Effector memory CD8-positive, alpha-beta T cell (primary cell): ENCODE results near the gene AKAP10.
"Not testable (repeated sequence)": the region's sequence is repeated elsewhere in the genome, so short reads cannot be mapped to it uniquely, and the experiment has no call there.

Experiments
- ATAC-seq: fragments of 150-1000 bp; cut with Tn5 transposase; replicated peaks from 2 replicates; pipeline ENCODE4 v1.10.0; 2021; ENCODE audit warnings: mild to moderate bottlenecking, moderate library complexity
- DNase-seq, 3 experiments: peaks; one replicate each; pipeline ENCODE4 v3.0.0; 2021
- H3K27ac Mint-ChIP-seq, 2 donors: one replicate each; pipeline ENCODE4 v1.8.0; 2022; ENCODE audit warnings: mild to moderate bottlenecking in 2 of 2, mixed read lengths in 2 of 2, moderate library complexity in 2 of 2
- H3K27me3 Mint-ChIP-seq, 2 donors: one replicate each; pipeline ENCODE4 v1.8.0; 2022; ENCODE audit warnings: mixed read lengths in 2 of 2
- H3K36me3 Mint-ChIP-seq: one replicate; pipeline ENCODE4 v1.8.0; 2022; ENCODE audit warnings: mild to moderate bottlenecking, moderate library complexity, mixed read lengths; ENCODE audit not compliant: insufficient read depth
- H3K4me1 Mint-ChIP-seq, 2 donors: one replicate each; pipeline ENCODE4 v1.8.0; 2022; ENCODE audit warnings: low read depth in 2 of 2, mixed read lengths in 2 of 2
- H3K4me3 Mint-ChIP-seq, 2 donors: one replicate each; pipeline ENCODE4 v1.8.0; 2022; ENCODE audit warnings: mild to moderate bottlenecking in 2 of 2, mixed read lengths in 2 of 2, moderate library complexity in 2 of 2
- H3K9me3 Mint-ChIP-seq, 2 donors: one replicate each; pipeline ENCODE4 v1.8.0; 2022; ENCODE audit warnings: mixed read lengths in 2 of 2

The AKAP10 gene

DNA sequence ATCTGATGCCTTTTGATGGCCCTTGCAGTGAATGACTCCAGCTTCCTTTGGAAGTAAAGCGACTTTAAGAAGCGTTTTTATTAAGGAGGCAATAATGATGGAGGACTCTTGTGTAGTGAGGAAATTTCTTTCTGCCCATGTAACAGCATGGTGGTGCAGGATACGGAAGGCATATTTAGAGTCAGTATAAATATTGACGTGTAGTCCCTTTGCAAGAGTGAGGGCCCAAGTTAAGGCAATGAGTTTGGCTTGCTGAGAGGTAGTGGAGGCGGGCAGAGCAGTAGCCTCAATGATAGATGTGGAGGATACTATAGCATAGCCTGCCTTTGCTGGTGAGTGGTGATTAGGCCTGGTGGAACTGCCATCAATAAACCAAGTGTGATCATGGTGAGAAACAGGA lies 87.6 kb downstream of the AKAP10 start:
- H3K9me3 Mint-ChIP-seq, ATAC-seq, H3K27me3 Mint-ChIP-seq, H3K4me3 Mint-ChIP-seq, DNase-seq, H3K36me3 Mint-ChIP-seq, H3K27ac Mint-ChIP-seq, H3K4me1 Mint-ChIP-seq: not testable (repeated sequence)

DNA sequence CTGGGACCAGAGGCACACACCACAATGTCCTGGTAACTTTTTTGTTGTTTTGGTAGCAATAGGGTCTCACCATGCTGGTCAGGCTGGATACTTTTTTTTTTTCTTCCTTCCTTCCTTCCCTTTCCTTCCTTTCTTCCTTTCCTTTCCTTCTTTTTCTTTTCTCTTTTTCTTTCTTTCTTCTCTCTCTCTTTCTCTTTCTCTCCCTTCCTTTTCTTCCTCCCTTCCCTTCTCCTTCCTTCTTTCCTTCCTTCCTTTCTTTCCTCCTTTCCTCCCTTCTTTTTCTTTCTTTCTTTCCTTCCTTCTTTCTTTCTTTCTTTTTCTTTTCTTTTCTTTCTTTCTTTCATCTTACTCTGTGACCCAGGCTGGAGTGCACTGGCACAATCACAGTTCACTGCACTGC lies 91.5 kb downstream of the AKAP10 start:
- Mint-ChIP-seq H3K9me3 (no peaks in the 10 kb centered on the region), H3K27ac (peak overlapping the region in 1 of 2 donors; percentile 76), H3K36me3 (no peaks in the 10 kb centered on the region), H3K27me3 (no peaks in the 10 kb centered on the region), H3K4me3 (no peak overlapping the region), H3K4me1 (no peaks in the 10 kb centered on the region)
- ATAC-seq (no peak), DNase-seq (no peak)

DNA sequence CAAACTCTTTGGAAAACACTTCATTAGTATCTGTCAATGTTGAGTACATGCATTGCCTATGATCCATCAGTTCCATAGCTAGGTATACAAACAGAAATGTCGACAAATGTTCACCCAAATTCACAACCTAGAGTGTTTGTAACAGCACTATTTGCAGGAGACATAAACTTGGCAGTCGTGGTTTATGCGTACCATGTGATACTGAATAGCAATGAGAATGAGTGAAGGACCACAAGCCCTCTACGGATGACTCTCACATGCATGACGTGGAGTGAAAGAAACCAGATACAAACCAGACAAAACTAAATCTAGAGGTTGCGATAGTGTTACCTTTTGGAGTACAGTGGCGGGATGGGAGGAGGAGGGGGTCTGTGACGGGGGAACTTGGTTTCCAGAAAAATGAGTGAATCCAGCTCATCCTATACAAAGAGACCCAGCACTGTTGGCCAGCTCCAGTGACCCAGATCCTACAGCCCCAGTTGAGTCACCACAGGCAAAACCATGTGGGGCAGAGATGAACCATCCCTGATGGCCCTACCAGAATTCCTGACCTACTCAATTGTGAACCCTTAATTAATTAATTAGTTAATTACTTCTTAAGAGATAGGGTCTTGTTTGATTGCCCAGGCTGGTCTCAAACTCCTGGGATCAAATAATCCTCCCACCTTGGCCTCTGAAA lies 94.0 kb downstream of the AKAP10 start:
- DNase-seq, result no peak

DNA sequence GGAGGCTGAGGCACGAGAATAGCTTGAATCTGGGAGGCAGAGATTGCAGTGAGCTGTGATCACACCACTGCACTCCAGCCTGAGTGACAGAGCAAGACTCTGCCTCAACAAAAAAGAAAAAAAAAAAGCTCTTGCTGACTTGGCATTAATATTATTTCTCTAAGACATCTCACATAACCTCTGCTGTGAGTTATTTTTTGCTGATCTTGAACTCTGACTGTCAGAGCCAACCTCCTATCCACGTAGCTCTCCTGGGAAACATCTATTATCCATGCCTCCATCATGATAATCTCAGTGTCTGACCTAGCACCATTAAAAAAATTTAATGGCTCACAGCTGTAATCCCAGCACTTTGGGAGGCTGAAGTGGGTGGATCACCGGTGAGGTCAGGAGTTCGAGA lies 97.2 kb downstream of the AKAP10 start:
- no peak for ATAC-seq
- H3K4me1 Mint-ChIP-seq, result peaks cover 20 to 24% of the 10 kb centered on the region in 2 donors
- no peaks in the 10 kb centered on the region for H3K9me3 Mint-ChIP-seq
- no peak overlapping the region for H3K4me3 Mint-ChIP-seq
- H3K27me3 Mint-ChIP-seq, result no peaks in the 10 kb centered on the region
- peaks cover 4% of the 10 kb centered on the region for H3K36me3 Mint-ChIP-seq
- no peak for DNase-seq
- H3K27ac Mint-ChIP-seq, result peak overlapping the region in 1 of 2 donors; percentile 60

More for the DNA sequence above, 94.0 kb downstream of the AKAP10 start:
- Mint-ChIP-seq H3K27me3 (no peaks in the 10 kb centered on the region), H3K27ac (no peak overlapping the region), H3K36me3 (no peaks in the 10 kb centered on the region), H3K4me1 (peaks cover 0 to 3% of the 10 kb centered on the region in 2 donors), H3K9me3 (no peaks in the 10 kb centered on the region), H3K4me3 (no peak overlapping the region)
- no peak for ATAC-seq

DNA sequence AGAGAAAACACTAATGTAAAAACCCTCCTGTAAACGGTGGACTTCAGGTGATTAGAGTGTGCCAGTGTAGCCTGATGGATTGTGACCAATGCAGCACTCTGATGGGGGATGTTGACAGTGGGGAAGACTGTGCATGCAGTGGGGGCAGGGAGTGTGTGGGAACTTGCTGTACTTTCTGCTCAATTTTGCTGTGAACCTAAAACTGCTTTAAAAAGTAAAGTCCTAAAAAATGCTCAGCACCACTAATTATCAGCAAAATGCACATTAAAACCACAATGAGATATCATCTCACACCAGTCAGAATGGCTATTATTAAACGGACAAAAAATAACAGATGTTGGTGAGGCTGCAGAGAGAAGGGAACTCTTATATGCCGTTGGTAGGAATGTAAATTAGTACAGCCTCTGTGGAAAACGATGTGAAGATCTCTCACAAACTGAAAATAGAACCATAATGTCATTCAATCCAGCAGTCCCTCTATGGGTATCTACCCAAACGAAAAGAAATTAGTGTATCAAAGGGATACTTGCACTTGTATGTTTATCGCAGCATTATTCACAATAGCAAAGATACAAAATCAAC lies 100.2 kb downstream of the AKAP10 start:
- peaks cover 20 to 24% of the 10 kb centered on the region in 2 donors for H3K4me1 Mint-ChIP-seq
- peak overlapping the region; percentile 44 to 93 for H3K27ac Mint-ChIP-seq
- DNase-seq (no peak), ATAC-seq (no peak)
- H3K9me3 Mint-ChIP-seq, result no peaks in the 10 kb centered on the region
- H3K36me3 Mint-ChIP-seq, result peaks cover 4% of the 10 kb centered on the region
- peak overlapping the region; percentile 67 to 74 for H3K4me3 Mint-ChIP-seq
- no peaks in the 10 kb centered on the region for H3K27me3 Mint-ChIP-seq

DNA sequence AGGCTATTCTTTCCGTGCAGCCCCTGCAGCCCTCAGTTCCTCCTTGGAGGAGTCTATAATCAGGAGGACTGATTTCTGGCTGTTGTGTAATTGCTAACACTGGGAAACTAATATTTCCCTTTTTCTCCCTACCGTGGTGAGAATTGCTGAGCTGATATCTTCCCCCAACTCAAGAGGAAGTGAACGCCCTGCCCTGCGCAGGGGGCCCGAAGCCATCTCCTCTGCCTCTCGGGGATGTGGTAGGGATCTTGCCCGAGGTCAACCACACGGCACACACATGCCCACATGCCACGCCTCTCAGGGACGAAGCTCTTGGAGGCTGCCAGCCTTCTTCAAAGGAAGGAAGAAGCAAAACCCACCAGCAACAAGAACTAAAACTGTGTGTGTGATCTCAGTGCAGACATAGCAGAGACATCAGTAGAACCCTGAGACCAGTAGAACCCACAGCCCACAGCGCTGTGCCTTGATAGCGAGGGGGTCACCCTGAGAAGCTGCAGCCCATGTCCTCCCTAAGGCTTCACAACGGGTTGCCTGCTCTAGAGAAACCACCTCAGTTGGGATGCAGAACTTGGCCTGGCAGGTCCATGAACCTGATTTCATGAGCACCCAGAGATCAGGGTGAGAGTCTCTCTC lies 101.0 kb downstream of the AKAP10 start:
- ATAC-seq, result peak; percentile 98
- H3K27me3 Mint-ChIP-seq, result no peaks in the 10 kb centered on the region
- peak; percentile 33 to 43 (median 39) for DNase-seq
- H3K4me3 Mint-ChIP-seq, result peak overlapping the region; percentile 67 to 74
- peak overlapping the region; percentile 44 to 93 for H3K27ac Mint-ChIP-seq
- H3K9me3 Mint-ChIP-seq, result no peaks in the 10 kb centered on the region
- peaks cover 20 to 24% of the 10 kb centered on the region in 2 donors for H3K4me1 Mint-ChIP-seq
- H3K36me3 Mint-ChIP-seq, result peaks cover 4% of the 10 kb centered on the region

DNA sequence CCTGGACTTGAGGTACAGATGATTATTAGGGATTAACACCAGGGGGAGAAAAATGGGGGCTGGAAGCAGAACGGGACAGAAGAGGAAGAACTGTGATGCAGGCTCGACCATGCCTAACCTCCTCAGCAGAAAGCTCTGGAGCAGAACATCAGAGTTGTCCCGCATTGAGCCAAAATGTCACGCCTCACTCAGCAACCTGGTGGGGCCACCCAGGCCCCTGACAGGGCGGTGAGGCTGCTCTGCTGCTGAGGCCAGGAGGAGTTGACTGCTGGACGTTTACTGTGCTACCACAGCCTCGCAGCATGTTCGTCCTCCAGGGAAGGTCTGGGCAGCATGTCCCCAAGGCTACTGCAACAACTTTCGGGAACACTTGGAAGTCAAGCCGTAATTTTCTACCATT lies 103.4 kb downstream of the AKAP10 start:
- Mint-ChIP-seq H3K4me1 (peaks cover 20 to 24% of the 10 kb centered on the region in 2 donors), H3K9me3 (no peaks in the 10 kb centered on the region), H3K27me3 (no peaks in the 10 kb centered on the region), H3K4me3 (no peak overlapping the region), H3K36me3 (peaks cover 4% of the 10 kb centered on the region), H3K27ac (peak overlapping the region; percentile 56 to 65)
- DNase-seq (no peak), ATAC-seq (no peak)

DNA sequence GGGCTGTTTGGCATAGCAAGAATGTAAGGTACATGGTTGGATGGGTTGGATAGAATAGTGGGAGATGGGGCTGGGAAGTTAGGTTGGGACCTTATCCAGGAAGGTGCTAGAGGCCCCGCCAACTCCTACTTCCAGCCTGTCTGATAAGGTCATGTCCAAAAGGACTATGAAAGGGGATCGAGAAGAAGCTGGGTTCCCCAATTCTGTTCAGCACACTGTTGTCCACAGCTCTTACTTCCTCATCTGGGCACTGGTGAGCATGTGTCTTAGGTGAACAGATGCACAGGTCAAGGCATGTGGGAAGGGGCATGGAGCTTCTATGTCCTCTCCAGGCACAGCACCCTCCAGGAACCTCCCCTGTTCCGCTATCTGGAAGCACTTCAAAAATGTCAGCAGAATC lies 104.3 kb downstream of the AKAP10 start:
- no peaks in the 10 kb centered on the region for H3K9me3 Mint-ChIP-seq
- no peaks in the 10 kb centered on the region for H3K27me3 Mint-ChIP-seq
- peaks cover 20 to 21% of the 10 kb centered on the region in 2 donors for H3K4me1 Mint-ChIP-seq
- DNase-seq (no peak), ATAC-seq (no peak)
- no peak overlapping the region for H3K4me3 Mint-ChIP-seq
- H3K27ac Mint-ChIP-seq, result peak overlapping the region; percentile 56 to 65
- H3K36me3 Mint-ChIP-seq, result peaks cover 4% of the 10 kb centered on the region

DNA sequence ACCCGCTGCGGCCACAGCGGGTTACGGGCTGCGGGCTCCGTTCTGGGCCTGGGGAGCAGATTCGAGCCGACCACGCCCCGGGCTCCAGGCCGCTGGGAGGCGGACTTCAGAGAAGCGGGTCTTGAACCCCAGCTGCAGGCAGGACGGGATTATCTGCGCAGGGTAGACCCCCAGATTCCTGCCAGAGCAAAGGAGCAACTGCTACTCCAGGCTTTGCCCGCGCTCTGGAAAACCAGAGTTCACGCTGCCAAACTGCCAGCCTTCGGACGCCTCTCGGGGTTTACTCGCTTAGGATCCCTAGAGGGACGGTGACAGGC lies 109.6 kb downstream of the AKAP10 start:
- no peak overlapping the region for H3K27ac Mint-ChIP-seq
- no peaks in the 10 kb centered on the region for H3K36me3 Mint-ChIP-seq
- DNase-seq (no peak), ATAC-seq (no peak)
- peak overlapping the region; percentile 53 to 65 for H3K4me3 Mint-ChIP-seq
- H3K4me1 Mint-ChIP-seq, result peaks cover 3 to 10% of the 10 kb centered on the region in 2 donors
- no peaks in the 10 kb centered on the region for H3K9me3 Mint-ChIP-seq
- H3K27me3 Mint-ChIP-seq, result no peaks in the 10 kb centered on the region

DNA sequence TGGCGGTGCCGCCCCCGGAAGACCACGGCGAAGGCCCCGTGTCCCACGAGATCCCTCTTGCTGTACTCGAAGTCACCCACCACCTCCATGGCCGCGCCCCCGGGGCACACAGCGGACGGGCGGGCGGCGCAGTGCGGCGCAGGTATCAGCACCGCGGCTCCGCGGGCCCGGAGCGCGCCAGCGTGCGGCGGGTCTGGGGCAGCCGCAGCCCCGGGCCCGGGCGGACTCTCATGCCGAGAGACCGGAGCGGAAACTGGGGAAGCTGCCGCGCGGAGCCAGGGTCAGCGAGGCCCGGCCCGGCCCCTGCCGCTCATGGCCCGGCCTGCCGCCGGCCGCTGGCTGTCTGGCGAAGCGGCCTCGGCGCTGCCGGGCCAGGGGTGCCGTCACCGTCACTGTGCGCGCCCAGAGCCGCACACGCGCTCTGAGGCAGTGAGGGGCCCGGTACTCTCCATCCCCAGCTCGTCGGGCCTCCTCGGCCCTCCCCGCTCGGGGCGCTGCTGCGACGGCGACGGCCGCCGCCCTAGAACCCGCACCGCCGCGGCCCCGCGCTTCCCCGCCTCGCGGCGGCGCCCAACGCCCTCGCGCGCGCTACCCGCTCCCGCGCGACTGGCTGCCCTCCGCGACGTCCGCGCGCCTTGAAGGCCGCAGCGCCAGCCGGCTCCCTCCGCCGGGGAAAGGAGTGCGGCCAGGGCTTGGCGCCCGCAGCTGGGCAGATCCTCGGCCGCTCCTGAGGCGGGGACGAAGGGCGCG lies 110.1 kb downstream of the AKAP10 start, which contains the start of gene ULK2:
Gene ULK2 (minus strand): TSS at position 608 of the 750 bp plus-strand sequence. CDS start 519 bp downstream, at position 89.
- H3K27ac Mint-ChIP-seq, result peak within 1 kb of the TSS in 1 of 2 donors; percentile 66
- ATAC-seq (peak; percentile 77), DNase-seq (peak; percentile 36 to 48 (median 39))

DNA sequence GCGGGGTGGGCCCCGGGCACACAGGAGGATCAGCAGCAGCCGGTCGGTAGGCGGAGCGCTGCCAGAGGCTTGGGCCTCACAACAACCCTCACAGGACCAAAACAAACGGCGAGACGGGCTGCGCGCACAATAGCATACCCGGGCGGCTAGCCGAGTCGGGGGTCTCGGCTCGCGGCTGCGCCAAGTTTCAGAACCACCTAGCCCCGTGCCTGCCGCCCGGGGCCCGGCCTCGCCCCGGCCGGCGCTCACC lies 110.6 kb downstream of the AKAP10 start:
- DNase-seq (peak; percentile 30 to 44 (median 38)), ATAC-seq (peak; percentile 64)
- Mint-ChIP-seq H3K27ac (peak overlapping the region in 1 of 2 donors; percentile 66), H3K27me3 (no peaks in the 10 kb centered on the region), H3K4me1 (peaks cover 3 to 10% of the 10 kb centered on the region in 2 donors), H3K36me3 (no peaks in the 10 kb centered on the region), H3K4me3 (peak overlapping the region; percentile 79), H3K9me3 (no peaks in the 10 kb centered on the region)

More for the DNA sequence above, 110.1 kb downstream of the AKAP10 start, which contains the start of gene ULK2:
- peaks cover 3 to 10% of the 10 kb centered on the region in 2 donors for H3K4me1 Mint-ChIP-seq
- H3K36me3 Mint-ChIP-seq, result no peaks in the 10 kb centered on the region
- no peaks in the 10 kb centered on the region for H3K9me3 Mint-ChIP-seq
- H3K4me3 Mint-ChIP-seq, result peak within 1 kb of the TSS; percentile 79
- H3K27me3 Mint-ChIP-seq, result no peaks in the 10 kb centered on the region

DNA sequence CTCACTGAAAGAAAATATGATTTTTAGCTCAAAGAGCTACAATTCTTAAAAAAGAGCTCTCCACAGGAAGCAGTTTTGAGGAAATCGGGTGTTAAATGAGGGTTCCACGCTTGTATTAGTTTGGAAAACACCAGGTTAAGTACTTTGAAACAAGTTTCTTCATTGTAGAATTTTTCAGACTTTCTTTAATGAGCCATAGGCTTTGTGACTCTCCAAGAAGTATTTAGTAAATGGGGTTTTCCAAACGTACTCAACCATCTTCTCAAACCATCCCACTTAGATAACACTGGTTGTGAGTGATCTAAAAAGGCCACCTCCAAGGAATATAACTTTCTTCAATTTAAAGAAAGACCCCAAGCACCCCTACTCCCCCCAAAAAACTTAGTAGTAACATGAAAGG lies 112.6 kb downstream of the AKAP10 start:
- no peaks in the 10 kb centered on the region for H3K27me3 Mint-ChIP-seq
- H3K9me3 Mint-ChIP-seq, result no peaks in the 10 kb centered on the region
- H3K27ac Mint-ChIP-seq, result no peak overlapping the region
- DNase-seq (no peak), ATAC-seq (no peak)
- H3K4me1 Mint-ChIP-seq, result peaks cover 3 to 10% of the 10 kb centered on the region in 2 donors
- no peak overlapping the region for H3K4me3 Mint-ChIP-seq
- peaks cover 9% of the 10 kb centered on the region for H3K36me3 Mint-ChIP-seq

DNA sequence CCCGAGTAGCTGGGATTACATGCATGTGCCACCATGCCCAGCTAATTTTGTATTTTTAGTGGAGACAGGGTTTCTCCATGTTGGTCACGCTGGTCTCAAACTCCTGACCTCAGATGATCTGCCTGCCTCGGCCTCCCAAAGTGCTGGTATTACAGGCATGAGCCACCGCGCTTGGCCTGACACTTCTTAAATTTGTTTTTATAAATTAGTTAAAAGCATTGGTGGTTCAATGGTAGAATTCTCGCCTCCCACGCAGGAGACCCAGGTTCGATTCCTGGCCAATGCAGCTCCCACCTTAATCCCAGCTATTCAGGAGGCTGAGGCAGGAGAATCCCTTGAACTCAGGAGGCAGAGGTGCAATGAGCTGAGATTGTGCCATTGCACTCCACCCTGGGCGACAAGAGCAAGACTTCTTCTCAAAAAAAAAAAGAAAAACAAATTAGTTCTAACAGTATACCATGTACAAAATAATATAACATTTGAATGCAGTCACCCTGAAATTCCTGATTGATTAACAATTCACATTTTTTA lies 116.9 kb downstream of the AKAP10 start:
- H3K27me3 Mint-ChIP-seq, H3K27ac Mint-ChIP-seq, H3K9me3 Mint-ChIP-seq, H3K4me3 Mint-ChIP-seq, DNase-seq, ATAC-seq, H3K4me1 Mint-ChIP-seq: not testable (repeated sequence)
- H3K36me3 Mint-ChIP-seq, result peaks cover 15% of the 10 kb centered on the region
